B cell (primary cell): ENCODE data around the gene NOP9. TPM values are rescaled to one million over a fixed set of nuclear protein-coding genes. Genes with fewer than 3 reads are reported as not detected.

Experiments
- ATAC-seq: fragments of 200-7000 bp; cut with Tn5 transposase; one replicate; pipeline ENCODE4 v1.10.0; 2021; ENCODE audit warnings: low read depth, mild to moderate bottlenecking, moderate number of reproducible peaks, moderate library complexity
- CTCF ChIA-PET: fragments of 350-600 bp; sonication (Branson Sonifier 250); formaldehyde crosslinking; loops from one replicate; lab custom pipeline; 2021; ENCODE audit warnings: antibody characterized with exemption, inconsistent platforms; lab: Charles Lee
- POLR2A ChIA-PET: fragments of 350-600 bp; sonication (Branson Sonifier 250); formaldehyde crosslinking; loops from one replicate; lab custom pipeline; 2021; ENCODE audit warnings: antibody characterized with exemption; lab: Charles Lee
- DNase-seq: peaks from one replicate; pipeline ENCODE4 v3.0.0; 2013
- H2AFZ ChIP-seq: 2 replicates; pipeline ENCODE4 v1.6.1; 2012; ENCODE audit warnings: mild to moderate bottlenecking, low read depth, low read length; ENCODE audit not compliant: insufficient read depth, poor library complexity, severe bottlenecking
- H3K27ac ChIP-seq, 2 donors: 1 replicate in 1 of 2; 2 replicates in 1 of 2; pipeline ENCODE4 v1.5.1; 2012 to 2013; ENCODE audit warnings: low read length in 2 of 2, mild to moderate bottlenecking in 2 of 2, moderate library complexity in 1 of 2
- H3K27me3 ChIP-seq, 4 experiments: fragments of 200-600 bp in 1 of 4; sonication (generic) in 1 of 4; replicated peaks in 1 of 4; 1 replicate in 2 of 4; 2 replicates in 2 of 4; pipeline versions ENCODE4 v1.6.1 to v1.7.0; 2013 to 2016; ENCODE audit warnings: low read length in 3 of 4, mild to moderate bottlenecking in 2 of 4, mixed read lengths in 1 of 4, moderate library complexity in 1 of 4; ENCODE audit not compliant: insufficient read depth in 4 of 4, control insufficient read depth in 3 of 4; ENCODE audit errors: control extremely low read depth in 1 of 4
- H3K36me3 ChIP-seq, 2 experiments: replicated peaks in 1 of 2; 1 replicate in 1 of 2; 2 replicates in 1 of 2; pipeline versions ENCODE4 v1.6.1 to v1.7.1; 2013; ENCODE audit warnings: low read length in 1 of 2; ENCODE audit not compliant: insufficient read depth in 2 of 2, control insufficient read depth in 1 of 2; ENCODE audit errors: control extremely low read depth in 1 of 2, extremely low read depth in 1 of 2
- H3K4me1 ChIP-seq, 2 donors: fragments of 200-600 bp in 1 of 2; sonication (generic) in 1 of 2; 1 replicate in 1 of 2; 2 replicates in 1 of 2; pipeline versions ENCODE4 v1.5.1 to v1.6.1; 2013 to 2017; ENCODE audit warnings: low read length in 2 of 2; ENCODE audit not compliant: control insufficient read depth in 2 of 2, insufficient read depth in 2 of 2
- H3K4me2 ChIP-seq: replicated peaks from 2 replicates; pipeline ENCODE3; 2012; ENCODE audit warnings: mild to moderate bottlenecking, low read depth, low read length; ENCODE audit not compliant: poor library complexity, severe bottlenecking
- H3K4me3 ChIP-seq, 5 experiments: fragments of 200-600 bp in 1 of 5; sonication (generic) in 1 of 5; 1 replicate in 3 of 5; 2 replicates in 2 of 5; pipeline versions ENCODE4 v1.5.1 to v1.7.0; 2011 to 2016; ENCODE audit warnings: low read length in 4 of 5, mild to moderate bottlenecking in 4 of 5, low read depth in 2 of 5, control low read depth in 1 of 5, moderate library complexity in 1 of 5; ENCODE audit not compliant: insufficient read depth in 1 of 5; ENCODE audit errors: control extremely low read depth in 1 of 5, extremely low read depth in 1 of 5
- H3K79me2 ChIP-seq: fragments of 200-600 bp; sonication (generic); one replicate; pipeline ENCODE4 v1.6.0; 2016; ENCODE audit warnings: low read length; ENCODE audit not compliant: control insufficient read depth, insufficient read depth
- H3K9ac ChIP-seq: fragments of 200-600 bp; sonication (generic); 2 replicates; pipeline ENCODE4 v1.6.1; 2017; ENCODE audit warnings: mild to moderate bottlenecking, low read length, moderate library complexity
- H3K9me3 ChIP-seq, 3 donors: one replicate each; pipeline versions ENCODE4 v1.6.1 to v1.7.1; 2013; ENCODE audit warnings: low read length in 2 of 3; ENCODE audit not compliant: control insufficient read depth in 2 of 3, insufficient read depth in 1 of 3; ENCODE audit errors: control extremely low read depth in 1 of 3
- H4K20me1 ChIP-seq: 2 replicates; pipeline ENCODE4 v1.6.0; 2012; ENCODE audit warnings: mild to moderate bottlenecking, low read length; ENCODE audit not compliant: insufficient read depth, control insufficient read depth, poor library complexity, severe bottlenecking
- H3K27ac Mint-ChIP-seq: one replicate; pipeline ENCODE4 v1.8.0; 2021; ENCODE audit warnings: mixed read lengths
- H3K27me3 Mint-ChIP-seq: one replicate; pipeline ENCODE4 v1.8.0; 2021; ENCODE audit warnings: mixed read lengths
- H3K4me1 Mint-ChIP-seq: one replicate; pipeline ENCODE4 v1.8.0; 2021; ENCODE audit warnings: mixed read lengths
- H3K4me3 Mint-ChIP-seq: one replicate; pipeline ENCODE4 v1.8.0; 2021; ENCODE audit warnings: mixed read lengths
- H3K9me3 Mint-ChIP-seq: one replicate; pipeline ENCODE4 v1.8.0; 2022; ENCODE audit warnings: mixed read lengths; ENCODE audit not compliant: insufficient read depth
- CTCF ChIP-seq: fragments of 200-600 bp; IDR thresholded peaks from one replicate; pipeline ENCODE4 v1.8.0; 2022; ENCODE audit warnings: antibody characterized with exemption, mild to moderate bottlenecking
- EZH2 ChIP-seq: IDR thresholded peaks from 2 replicates; pipeline ENCODE4 v1.6.1; 2012; ENCODE audit warnings: borderline replicate concordance, low read depth, mild to moderate bottlenecking, moderate library complexity, low read length; ENCODE audit not compliant: insufficient read depth, poor library complexity, severe bottlenecking
- WGBS: methylation state at CpG from one replicate; pipeline ENCODE4 v1.1.5; 2013; ENCODE audit warnings: missing lambda C conversion rate; ENCODE audit not compliant: insufficient coverage; 5-methylcytosine and 5-hydroxymethylcytosine counted together
- intact Hi-C: fragments of 100-400 bp; cut with micrococcal nuclease; formaldehyde crosslinking; loops from one replicate; pipeline ENCODE4 v1.10.0; 2022
- polyA plus RNA-seq: library from polyadenylated mRNA; depleted of rRNA; stranded (reverse); fragments of >200 nt; gene quantifications from 2 replicates; pipeline ENCODE4 v1.2.3, GENCODE V29; 2012
- total RNA-seq, 2 donors: library from RNA; stranded (reverse); fragments of 120-200 nt in 1 of 2; gene quantifications; 1 replicate in 1 of 2; 2 replicates in 1 of 2; pipeline versions ENCODE4 v1.2.3 to v1.2.4, GENCODE V29; 2013 to 2022

The NOP9 gene
- total and polyA plus RNA-seq, 2 donors (not counting 1 experiment from before 2014, with no cell fraction given) = 9.7 to 22.6 TPM

- Histone ChIP-seq H3K9ac (no peak overlapping the region), H3K4me3 (no peak overlapping the region), H3K4me1 (peaks cover 38 to 58% of the 10 kb centered on the region in 2 donors), H3K9me3 (peaks cover 0 to 10% (median 0%) of the 10 kb centered on the region in 3 donors), H3K36me3 (no peaks in the 10 kb centered on the region), H3K79me2 (peaks cover 40% of the 10 kb centered on the region), H3K27ac (no peak overlapping the region), H3K4me2 (no peak overlapping the region), H4K20me1 (no peaks in the 10 kb centered on the region), H2AFZ (no peak overlapping the region), H3K27me3 (no peaks in the 10 kb centered on the region)
- peaks cover 58% of the 10 kb centered on the region for H3K4me1 Mint-ChIP-seq
- 98% methylated on average over 6 of the region's 6 CpGs for WGBS
- intact Hi-C loops = no loop called here
- no peaks in the 10 kb centered on the region for H3K27me3 Mint-ChIP-seq
- POLR2A ChIA-PET = interaction anchor here (0.8 to 2.0 kb wide), 2 partner anchors 10 to 42 kb away, joined by 3 to 8 read pairs; partner anchors contain the start of gene RABGGTA
- H3K27ac Mint-ChIP-seq = peak overlapping the region; percentile 93
- no peak for TF ChIP-seq CTCF
- no peak for TF ChIP-seq EZH2
- H3K4me3 Mint-ChIP-seq = no peak overlapping the region
- no peaks in the 10 kb centered on the region for H3K9me3 Mint-ChIP-seq
- no peak for ATAC-seq
- CTCF ChIA-PET = interaction anchor here (1.1 to 7.1 kb wide), 10 partner anchors 9 to 150 kb away, joined by 3 to 93 read pairs (median 8); partner anchors contain the start of genes CIDEB, DHRS1, IPO4 and MDP1
- no peak for DNase-seq
These were observed 18.7 kb upstream of the NOP9 start for GRCh38 chr14:24280797-24281460.

DNA sequence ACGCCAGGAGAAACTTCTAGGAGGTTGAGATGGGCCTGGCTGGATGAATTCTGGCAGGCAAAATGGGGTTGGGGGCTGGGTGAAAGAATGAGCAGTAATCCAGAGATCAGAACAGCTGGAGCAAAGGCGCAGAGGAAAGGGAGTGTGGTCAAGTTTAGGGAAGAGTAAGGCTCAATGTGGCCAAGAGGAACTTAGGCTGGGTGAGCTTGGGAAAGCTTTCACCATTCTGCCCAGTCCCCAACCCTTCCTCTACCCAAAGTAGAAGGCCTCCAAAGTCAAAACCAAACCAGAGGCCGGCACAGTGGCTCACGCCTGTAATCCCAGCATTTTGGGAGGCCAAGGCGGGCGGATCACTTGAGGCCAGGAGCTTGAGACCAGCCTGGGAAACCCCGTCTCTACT lies 18.0 kb upstream of the NOP9 start:
- no peaks in the 10 kb centered on the region for H3K36me3 ChIP-seq
- H3K4me2 ChIP-seq = no peak overlapping the region
- no peak overlapping the region for H3K9ac ChIP-seq
- H3K9me3 ChIP-seq = peaks cover 0 to 10% (median 0%) of the 10 kb centered on the region in 3 donors
- no peak overlapping the region for H3K27ac ChIP-seq
- H2AFZ ChIP-seq = no peak overlapping the region
- POLR2A ChIA-PET = interaction anchor here (0.6 to 1.5 kb wide), 3 partner anchors 11 to 43 kb away, joined by 3 to 7 read pairs (median 3); partner anchors contain the start of gene RABGGTA
- CTCF ChIA-PET = interaction anchor here (1.0 to 7.1 kb wide), 5 partner anchors 10 to 39 kb away, joined by 4 to 93 read pairs (median 21); partner anchors contain the start of genes CIDEB, DHRS1, NOP9 and RABGGTA
- no peak for ATAC-seq
- H3K27me3 ChIP-seq = no peaks in the 10 kb centered on the region
- intact Hi-C loops = no loop called here
- H4K20me1 ChIP-seq = no peaks in the 10 kb centered on the region
- DNase-seq = no peak
- no peaks in the 10 kb centered on the region for H3K27me3 Mint-ChIP-seq
- H3K9me3 Mint-ChIP-seq = no peaks in the 10 kb centered on the region
- peaks cover 38 to 58% of the 10 kb centered on the region in 2 donors for H3K4me1 ChIP-seq
- H3K4me3 Mint-ChIP-seq = no peak overlapping the region
- WGBS = 98% methylated on average over 3 of the region's 7 CpGs
- H3K4me3 ChIP-seq = no peak overlapping the region
- H3K27ac Mint-ChIP-seq = peak overlapping the region; percentile 62
- H3K79me2 ChIP-seq = peaks cover 39% of the 10 kb centered on the region
- no peak for TF ChIP-seq CTCF
- TF ChIP-seq EZH2 = no peak
- H3K4me1 Mint-ChIP-seq = peaks cover 55% of the 10 kb centered on the region
